NCI-H1436 (cell line): ENCODE results near the gene ZBTB47.

ENCODE experiments used
- DNase-seq: peaks from one replicate; lab custom pipeline; 2025; lab: John Stamatoyannopoulos, UW

Gene ZBTB47

GRCh38 chr3:42665050-42665878, 11.8 kb downstream of the ZBTB47 start:
- DNase-seq = no peak

- DNase-seq = no peak
Observed at GRCh38 chr3:42666022-42666421, 12.5 kb downstream of the ZBTB47 start.

GRCh38 chr3:42666577-42666998, 13.1 kb downstream of the ZBTB47 start:
- no peak for DNase-seq

GRCh38 chr3:42667096-42667522, 13.6 kb downstream of the ZBTB47 start:
- no peak for DNase-seq

GRCh38 chr3:42667523-42668412, 14.3 kb downstream of the ZBTB47 start:
- no peak for DNase-seq

- no peak for DNase-seq
Observed at GRCh38 chr3:42668413-42668760, 14.9 kb downstream of the ZBTB47 start.

- no peak for DNase-seq
Observed at GRCh38 chr3:42668793-42669217, 15.3 kb downstream of the ZBTB47 start.

GRCh38 chr3:42670051-42670576, 16.6 kb downstream of the ZBTB47 start:
- DNase-seq = no peak

GRCh38 chr3:42670670-42671069, 17.2 kb downstream of the ZBTB47 start:
- DNase-seq = no peak

- DNase-seq = no peak
Observed at GRCh38 chr3:42672515-42672914, 19.0 kb downstream of the ZBTB47 start.

- no peak for DNase-seq
Observed at GRCh38 chr3:42673082-42673481, 19.6 kb downstream of the ZBTB47 start.

- DNase-seq = no peak
Observed at GRCh38 chr3:42674146-42674545, 20.6 kb downstream of the ZBTB47 start.

- DNase-seq = no peak
Observed at GRCh38 chr3:42675909-42676308, 22.4 kb downstream of the ZBTB47 start.

GRCh38 chr3:42678447-42678846, 24.9 kb downstream of the ZBTB47 start:
- no peak for DNase-seq

GRCh38 chr3:42680271-42680670, 26.8 kb downstream of the ZBTB47 start:
- DNase-seq = no peak

GRCh38 chr3:42680806-42681205, 27.3 kb downstream of the ZBTB47 start:
- no peak for DNase-seq

GRCh38 chr3:42681361-42682038, 28.0 kb downstream of the ZBTB47 start:
- no peak for DNase-seq

GRCh38 chr3:42682301-42683070, 29.0 kb downstream of the ZBTB47 start:
- no peak for DNase-seq

GRCh38 chr3:42683875-42684598, 30.5 kb downstream of the ZBTB47 start:
- no peak for DNase-seq

GRCh38 chr3:42684632-42685362, 31.3 kb downstream of the ZBTB47 start:
- DNase-seq = no peak
